ENCODE results near the gene GPR31.

Gene GPR31

DNA sequence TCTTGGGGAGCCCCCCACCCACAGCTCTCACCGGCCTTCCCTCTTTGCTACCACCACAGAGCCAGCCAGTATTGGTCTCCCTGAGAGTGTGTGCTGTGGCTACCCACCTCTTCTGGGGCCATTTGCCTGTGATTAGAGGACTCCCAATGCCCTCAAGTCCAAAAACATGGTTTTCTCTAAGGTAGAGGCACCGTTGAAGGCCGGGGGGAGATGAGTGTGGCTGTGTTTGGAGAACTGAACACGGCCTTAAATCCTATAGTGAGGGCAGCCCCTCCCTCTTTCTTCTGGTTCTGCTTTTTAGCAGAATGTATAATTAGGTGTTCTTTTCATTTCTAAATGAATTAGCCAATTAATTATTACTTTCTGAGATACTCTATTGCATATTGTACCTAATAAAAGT is 32.4 kb downstream of the GPR31 start:
- DNase-seq (ENCODE audit: low spot score in 2 of 2), result peak in 1 of 2 donors; percentile 37
- peak overlapping the region; percentile 99 for H3K27ac Mint-ChIP-seq
- H3K27me3 Mint-ChIP-seq, result no peaks in the 10 kb centered on the region
- peaks cover 30% of the 10 kb centered on the region for H3K36me3 Mint-ChIP-seq
- H3K9me3 Mint-ChIP-seq, result peaks cover 2% of the 10 kb centered on the region
- H3K4me1 Mint-ChIP-seq, result peaks cover 57% of the 10 kb centered on the region
- peak overlapping the region; percentile 99 for H3K4me3 Mint-ChIP-seq
- ATAC-seq (ENCODE audit: low read depth), result peak; percentile 10

- peaks cover 25% of the 10 kb centered on the region for H3K36me3 Mint-ChIP-seq
- peak overlapping the region; percentile 99 for H3K4me3 Mint-ChIP-seq
- DNase-seq (ENCODE audit: low spot score in 2 of 2) (no peak), ATAC-seq (ENCODE audit: low read depth) (no peak)
- peaks cover 54% of the 10 kb centered on the region for H3K4me1 Mint-ChIP-seq
- H3K27me3 Mint-ChIP-seq, result no peaks in the 10 kb centered on the region
- H3K9me3 Mint-ChIP-seq, result peaks cover 2% of the 10 kb centered on the region
- H3K27ac Mint-ChIP-seq, result peak overlapping the region; percentile 99
These were observed 33.0 kb downstream of the GPR31 start for GRCh38 chr6:167124753-167125152.

- ATAC-seq (ENCODE audit: low read depth) (no peak), DNase-seq (ENCODE audit: low spot score in 2 of 2) (no peak)
- H3K27me3 Mint-ChIP-seq, result no peaks in the 10 kb centered on the region
- peak within 1 kb of the TSS; percentile 99 for H3K4me3 Mint-ChIP-seq
- peak within 1 kb of the TSS; percentile 99 for H3K27ac Mint-ChIP-seq
- peaks cover 52% of the 10 kb centered on the region for H3K4me1 Mint-ChIP-seq
- peaks cover 2% of the 10 kb centered on the region for H3K9me3 Mint-ChIP-seq
- peaks cover 18% of the 10 kb centered on the region for H3K36me3 Mint-ChIP-seq
These were observed 34.7 kb downstream of the GPR31 start, which contains the start of gene CCR6 for GRCh38 chr6:167122827-167123657. Gene CCR6, plus strand, starts transcription at chr6:167123096. Its CDS starts 13,039 bp downstream, at chr6:167136135.

- Mint-ChIP-seq H3K27me3 (no peaks in the 10 kb centered on the region), H3K36me3 (peaks cover 19% of the 10 kb centered on the region)
- ATAC-seq (ENCODE audit: low read depth), result peak; percentile 49
These were observed 35.5 kb downstream of the GPR31 start for GRCh38 chr6:167122041-167122826.

DNA sequence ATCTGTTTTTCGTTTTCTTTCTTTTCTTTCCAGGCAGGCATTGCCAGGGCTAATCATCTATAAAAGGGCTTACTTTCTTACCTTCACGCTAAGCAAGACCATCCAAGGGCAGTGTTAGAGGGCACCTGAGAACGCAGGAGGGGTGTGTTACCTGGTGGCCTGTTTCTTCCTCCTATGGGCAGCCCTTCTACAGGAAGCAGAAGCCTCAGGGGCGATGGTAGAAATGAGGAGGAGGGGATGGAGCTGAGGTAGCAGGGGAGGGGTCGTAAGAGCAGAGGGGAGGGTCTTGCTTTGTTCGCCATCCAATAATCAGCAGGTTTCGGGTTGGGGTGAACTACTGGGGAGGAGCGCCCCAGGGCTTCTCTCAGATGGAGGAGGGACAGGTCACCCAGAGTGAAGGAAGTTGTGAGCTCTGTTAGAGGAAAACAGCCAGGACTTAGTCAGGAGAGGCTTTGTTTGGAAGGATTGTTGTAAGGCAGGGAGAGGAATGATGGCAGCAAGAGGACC is 36.4 kb downstream of the GPR31 start:
- H3K4me3 Mint-ChIP-seq, result peak overlapping the region; percentile 99
- peak overlapping the region; percentile 99 for H3K27ac Mint-ChIP-seq
- peaks cover 12% of the 10 kb centered on the region for H3K36me3 Mint-ChIP-seq
- H3K4me1 Mint-ChIP-seq, result peaks cover 45% of the 10 kb centered on the region
- H3K9me3 Mint-ChIP-seq, result peaks cover 2% of the 10 kb centered on the region
- no peaks in the 10 kb centered on the region for H3K27me3 Mint-ChIP-seq
- no peak for ATAC-seq (ENCODE audit: low read depth)
- no peak for DNase-seq (ENCODE audit: low spot score in 2 of 2)

More at GRCh38 chr6:167122041-167122826, 35.5 kb downstream of the GPR31 start:
- Mint-ChIP-seq H3K9me3 (peaks cover 3% of the 10 kb centered on the region), H3K4me1 (peaks cover 50% of the 10 kb centered on the region), H3K4me3 (peak overlapping the region; percentile 99), H3K27ac (peak overlapping the region; percentile 99)
- DNase-seq (ENCODE audit: low spot score in 2 of 2), result peak in 1 of 2 donors; percentile 59

GRCh38 chr6:167120583-167120903 is 37.2 kb downstream of the GPR31 start:
- Mint-ChIP-seq H3K4me3 (peak overlapping the region; percentile 99), H3K27me3 (no peaks in the 10 kb centered on the region), H3K36me3 (peaks cover 11% of the 10 kb centered on the region), H3K27ac (peak overlapping the region; percentile 99), H3K4me1 (peaks cover 44% of the 10 kb centered on the region), H3K9me3 (peaks cover 2% of the 10 kb centered on the region)
- ATAC-seq (ENCODE audit: low read depth) (peak; percentile 50), DNase-seq (ENCODE audit: low spot score in 2 of 2) (no peak)

GRCh38 chr6:167119670-167120582 is 37.9 kb downstream of the GPR31 start:
- Mint-ChIP-seq H3K36me3 (peaks cover 9% of the 10 kb centered on the region), H3K27ac (peak overlapping the region; percentile 99), H3K27me3 (no peaks in the 10 kb centered on the region), H3K4me1 (peaks cover 44% of the 10 kb centered on the region), H3K9me3 (peaks cover 2% of the 10 kb centered on the region), H3K4me3 (peak overlapping the region; percentile 99)
- ATAC-seq (ENCODE audit: low read depth), result peak; percentile 3
- DNase-seq (ENCODE audit: low spot score in 2 of 2), result no peak

DNA sequence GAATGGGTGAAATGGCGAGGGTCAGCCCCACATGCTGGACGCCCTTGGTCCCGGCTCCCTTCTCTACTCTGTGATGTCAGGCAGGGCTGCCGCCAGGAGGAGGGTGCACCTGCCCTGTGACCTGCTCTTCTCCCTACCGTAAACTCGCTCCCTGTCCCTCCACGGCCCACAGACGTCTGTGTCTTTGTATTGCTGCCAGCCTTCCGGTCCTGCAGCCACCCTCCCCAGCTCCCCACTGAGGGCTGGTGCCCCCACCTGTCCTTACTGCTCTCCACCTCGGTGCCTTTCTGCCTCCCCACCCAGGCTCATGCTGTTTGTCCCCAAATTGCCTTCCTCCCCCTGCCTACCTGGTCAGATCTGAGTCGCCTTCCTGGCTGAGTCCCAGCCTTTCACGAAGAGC is 38.9 kb downstream of the GPR31 start:
- DNase-seq (ENCODE audit: low spot score in 2 of 2), result no peak
- Mint-ChIP-seq H3K36me3 (peaks cover 6% of the 10 kb centered on the region), H3K9me3 (peaks cover 2% of the 10 kb centered on the region), H3K27me3 (no peaks in the 10 kb centered on the region), H3K4me3 (peak overlapping the region; percentile 65), H3K4me1 (peaks cover 48% of the 10 kb centered on the region), H3K27ac (peak overlapping the region; percentile 99)
- no peak for ATAC-seq (ENCODE audit: low read depth)

DNA sequence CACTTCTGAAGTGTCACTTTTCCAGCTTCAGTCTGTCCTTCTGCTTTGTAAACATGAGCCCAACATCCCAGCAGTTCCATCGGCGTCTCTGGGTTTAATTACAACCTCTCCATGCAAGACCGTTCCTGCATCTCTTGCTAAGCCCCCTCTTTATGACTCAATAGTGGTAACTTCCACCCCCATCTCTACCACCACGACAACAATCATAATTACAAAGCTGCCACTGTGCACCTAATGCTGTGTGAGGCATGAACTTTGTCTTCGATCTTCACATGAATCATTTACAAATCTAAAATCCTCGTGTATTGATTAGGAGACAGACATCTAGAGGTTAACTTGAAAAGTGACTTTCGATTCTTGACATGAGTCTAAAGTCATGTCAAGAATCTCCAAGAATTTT is 39.8 kb downstream of the GPR31 start:
- Mint-ChIP-seq H3K9me3 (peaks cover 2% of the 10 kb centered on the region), H3K27me3 (no peaks in the 10 kb centered on the region), H3K27ac (peak overlapping the region; percentile 99), H3K4me3 (peak overlapping the region; percentile 65), H3K36me3 (peaks cover 6% of the 10 kb centered on the region), H3K4me1 (peaks cover 53% of the 10 kb centered on the region)
- no peak for DNase-seq (ENCODE audit: low spot score in 2 of 2)
- no peak for ATAC-seq (ENCODE audit: low read depth)

DNA sequence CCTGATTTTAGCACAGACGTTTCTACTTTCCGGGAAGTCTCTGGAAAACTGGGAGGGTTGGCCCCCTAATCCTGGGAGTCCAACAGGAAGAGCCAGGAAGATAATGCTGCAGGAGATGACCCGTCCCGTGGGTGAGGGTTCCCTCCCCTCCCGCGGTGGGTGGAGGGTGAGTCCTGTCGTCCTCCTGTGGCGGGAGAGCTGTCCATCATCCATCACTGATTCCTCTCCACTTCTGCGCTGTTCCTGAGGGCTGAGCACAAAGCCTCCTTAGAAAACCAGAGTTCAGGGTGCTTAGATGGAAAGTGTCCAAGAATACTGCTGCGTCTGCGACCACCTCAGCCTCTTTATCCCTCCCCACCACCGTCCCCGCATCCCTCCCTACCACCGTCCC is 40.9 kb downstream of the GPR31 start:
- Mint-ChIP-seq H3K27me3 (no peaks in the 10 kb centered on the region), H3K4me3 (no peak overlapping the region), H3K27ac (peak overlapping the region; percentile 96), H3K4me1 (peaks cover 57% of the 10 kb centered on the region), H3K9me3 (peaks cover 2% of the 10 kb centered on the region), H3K36me3 (peaks cover 6% of the 10 kb centered on the region)
- ATAC-seq (ENCODE audit: low read depth) (no peak), DNase-seq (ENCODE audit: low spot score in 2 of 2) (no peak)

GRCh38 chr6:167116109-167116837 is 41.5 kb downstream of the GPR31 start:
- peak overlapping the region; percentile 96 for H3K27ac Mint-ChIP-seq

GRCh38 chr6:167115054-167115453 is 42.7 kb downstream of the GPR31 start:
- H3K36me3 Mint-ChIP-seq, result peaks cover 6% of the 10 kb centered on the region
- ATAC-seq (ENCODE audit: low read depth), result no peak
- H3K4me1 Mint-ChIP-seq, result peaks cover 59% of the 10 kb centered on the region
- peak overlapping the region; percentile 96 for H3K27ac Mint-ChIP-seq
- no peaks in the 10 kb centered on the region for H3K27me3 Mint-ChIP-seq
- H3K4me3 Mint-ChIP-seq, result no peak overlapping the region
- peaks cover 2% of the 10 kb centered on the region for H3K9me3 Mint-ChIP-seq
- no peak for DNase-seq (ENCODE audit: low spot score in 2 of 2)

More at GRCh38 chr6:167116109-167116837, 41.5 kb downstream of the GPR31 start:
- Mint-ChIP-seq H3K9me3 (peaks cover 2% of the 10 kb centered on the region), H3K36me3 (peaks cover 6% of the 10 kb centered on the region), H3K4me3 (no peak overlapping the region), H3K4me1 (peaks cover 56% of the 10 kb centered on the region), H3K27me3 (no peaks in the 10 kb centered on the region)
- DNase-seq (ENCODE audit: low spot score in 2 of 2), result no peak
- ATAC-seq (ENCODE audit: low read depth), result no peak

Measured in memory B cell (primary cell).